ES-I3 (cell line): Measurements from ENCODE around the gene MPZL1.
A peak's percentile ranks its signal among the peaks of the same experiment; 100 is the strongest.
"Not testable (repeated sequence)": the region's sequence is repeated elsewhere in the genome, so short reads cannot be mapped to it uniquely, and the experiment has no call there.

Experiments used
- H3K36me3 ChIP-seq: 2 replicates; pipeline ENCODE4 v1.6.1; 2013; ENCODE audit warnings: mild to moderate bottlenecking, low read length, control low read depth, moderate library complexity; ENCODE audit not compliant: insufficient read depth
- H3K4me1 ChIP-seq: 2 replicates; pipeline ENCODE4 v1.6.1; 2013; ENCODE audit warnings: mild to moderate bottlenecking, control low read depth, low read length; ENCODE audit not compliant: insufficient read depth
- H3K9ac ChIP-seq: 2 replicates; pipeline ENCODE4 v1.6.1; 2013; ENCODE audit warnings: low read depth, mild to moderate bottlenecking, low read length, moderate library complexity
- H3K9me3 ChIP-seq: 2 replicates; pipeline ENCODE4 v1.6.1; 2013; ENCODE audit warnings: mild to moderate bottlenecking, low read length, moderate library complexity; ENCODE audit not compliant: control insufficient read depth, insufficient read depth

The MPZL1 gene

DNA sequence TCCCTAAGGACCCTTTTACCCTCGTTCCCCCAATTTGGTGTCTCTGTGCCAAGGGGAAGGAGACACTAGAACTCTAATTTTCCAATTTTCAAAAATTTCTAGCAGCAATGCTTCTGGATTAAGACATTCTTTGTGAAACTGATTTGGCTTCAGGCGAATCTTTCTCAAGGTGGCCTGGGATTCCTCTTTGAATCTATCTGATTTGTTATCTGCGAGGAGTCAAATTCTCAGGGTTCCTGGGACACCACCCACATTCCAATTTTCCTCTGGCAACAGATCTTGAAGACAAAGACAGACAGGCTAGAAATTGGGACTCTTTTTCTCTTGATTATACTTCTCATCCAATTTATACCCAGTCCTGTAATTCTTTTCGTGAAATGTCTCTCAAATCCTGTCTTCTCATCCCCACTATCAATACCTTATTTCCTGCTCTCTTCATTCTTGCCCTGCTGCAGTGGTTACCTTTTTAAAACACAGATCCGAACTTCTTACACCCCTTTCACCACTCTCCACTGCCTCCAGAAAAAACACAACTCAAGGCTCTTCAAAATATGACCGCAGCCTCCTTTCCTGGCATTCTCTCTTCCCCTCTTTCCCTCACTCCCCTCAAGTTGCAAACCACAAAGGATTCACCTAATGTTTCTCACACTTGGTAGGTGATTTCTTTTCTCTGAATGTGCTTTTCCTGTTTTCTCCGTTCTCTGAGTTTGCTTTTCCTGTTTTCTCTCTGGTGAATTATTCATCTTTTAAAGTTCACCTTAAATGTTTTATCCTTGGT is 2.7 kb upstream of the MPZL1 start:
- no peaks in the 10 kb centered on the region for H3K9me3 ChIP-seq
- H3K36me3 ChIP-seq = no peaks in the 10 kb centered on the region
- H3K9ac ChIP-seq = peak overlapping the region; percentile 14; the same call in 1 of the 2 replicates
- peaks cover 29% of the 10 kb centered on the region for H3K4me1 ChIP-seq

DNA sequence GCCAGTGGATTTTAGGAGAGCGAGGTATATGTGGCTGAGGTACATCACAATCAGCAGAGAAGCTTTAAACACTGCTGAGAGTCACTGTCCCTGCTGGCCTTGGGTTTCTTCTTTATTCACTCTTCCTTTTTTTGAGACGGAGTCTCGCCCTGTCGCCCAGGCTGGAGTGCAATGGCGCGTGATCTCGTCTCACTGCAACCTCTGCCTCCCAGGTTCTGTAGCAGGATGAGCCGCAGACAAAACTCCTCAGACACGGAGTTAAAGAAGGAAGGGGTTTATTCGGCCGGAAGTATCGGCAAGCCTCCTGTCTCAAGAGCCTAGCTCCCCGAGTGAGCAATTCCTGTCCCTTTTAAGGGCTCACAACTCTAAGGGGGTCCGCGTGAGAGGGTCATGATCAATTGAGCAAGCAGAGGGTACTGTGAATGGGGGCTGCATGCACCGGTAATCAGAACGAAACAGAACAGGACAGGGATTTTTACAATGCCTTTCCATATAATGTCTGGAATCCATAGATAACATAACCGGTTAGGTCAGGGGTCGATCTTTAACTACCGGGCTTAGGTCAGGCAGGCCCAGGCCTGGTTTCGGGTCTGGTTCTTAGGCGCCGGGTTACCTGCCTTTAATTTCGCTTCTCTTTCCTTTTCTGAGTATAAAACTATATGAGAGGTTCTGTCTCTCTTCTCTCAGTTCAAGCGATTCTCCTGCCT is 1.9 kb upstream of the MPZL1 start:
- H3K9me3 ChIP-seq, H3K36me3 ChIP-seq: not testable (repeated sequence)
- Histone ChIP-seq H3K9ac (peak overlapping the region; percentile 14; the same call in 1 of the 2 replicates), H3K4me1 (peaks cover 30% of the 10 kb centered on the region)

DNA sequence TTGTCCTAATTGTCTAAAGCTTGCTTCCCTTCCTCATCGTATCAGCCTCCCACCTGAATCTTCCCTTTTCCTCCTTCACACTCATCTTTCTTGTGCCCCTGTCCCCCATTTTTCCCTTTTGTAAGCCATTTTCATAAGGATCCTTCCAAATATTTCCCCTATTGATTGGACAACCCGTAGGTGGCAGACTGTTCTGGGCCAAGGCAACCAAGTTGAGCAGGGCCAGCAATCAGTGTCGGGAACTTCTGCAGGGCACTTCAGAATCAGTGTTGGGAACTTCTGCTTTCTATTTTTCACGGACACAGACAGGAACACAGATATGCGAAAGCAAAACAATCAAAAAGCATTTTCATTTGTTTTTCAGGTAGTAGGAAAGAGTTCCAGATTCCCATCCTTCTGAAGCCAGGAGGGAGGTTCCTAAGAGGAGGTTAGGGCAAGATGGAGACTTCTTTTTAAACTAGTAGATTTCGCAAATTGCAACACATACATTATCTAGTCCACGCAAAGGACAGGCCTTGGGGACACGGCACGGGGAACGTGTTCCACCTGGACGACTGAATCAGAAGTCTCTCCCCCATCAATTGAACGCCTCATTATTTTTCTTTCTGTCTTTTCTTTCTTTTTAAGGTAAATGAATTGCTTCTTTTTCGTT is 691 bp upstream of the MPZL1 start:
- Histone ChIP-seq H3K4me1 (peaks cover 30% of the 10 kb centered on the region), H3K9me3 (no peaks in the 10 kb centered on the region), H3K9ac (peak overlapping the region; percentile 76), H3K36me3 (no peaks in the 10 kb centered on the region)

DNA sequence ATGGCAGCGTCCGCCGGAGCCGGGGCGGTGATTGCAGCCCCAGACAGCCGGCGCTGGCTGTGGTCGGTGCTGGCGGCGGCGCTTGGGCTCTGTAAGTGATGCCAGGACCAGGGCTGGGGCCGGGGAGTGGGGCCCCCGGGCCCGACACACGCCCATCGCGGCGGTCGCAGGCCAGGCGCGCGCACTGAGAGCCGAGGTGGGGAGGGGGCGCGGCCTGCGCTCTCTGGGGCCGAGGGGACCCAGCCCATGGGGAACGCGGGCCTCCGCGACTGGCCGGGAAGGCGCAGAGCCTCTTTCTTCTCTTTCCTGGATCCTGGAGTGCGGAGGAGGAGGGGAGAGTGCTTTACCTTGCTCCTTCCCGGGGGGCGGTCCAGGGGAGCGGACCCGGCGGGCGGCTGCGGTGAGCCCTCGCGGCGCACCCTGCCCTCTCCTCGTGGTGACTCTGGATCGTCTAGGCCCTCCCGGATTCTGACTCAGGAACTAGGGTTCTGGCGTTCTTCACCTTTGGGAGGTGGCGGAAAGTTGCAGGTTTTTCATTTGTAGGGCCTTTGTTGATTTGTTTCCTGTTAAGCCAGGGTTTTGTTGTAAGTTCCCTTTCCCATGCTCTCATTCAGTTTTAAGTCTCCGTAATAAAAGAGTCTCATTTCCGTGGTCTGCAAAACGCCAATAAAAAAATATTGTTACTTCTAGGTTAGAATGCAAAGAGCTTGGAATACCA is 529 bp downstream of the MPZL1 start:
- Histone ChIP-seq H3K9me3 (no peaks in the 10 kb centered on the region), H3K36me3 (no peaks in the 10 kb centered on the region), H3K9ac (peak overlapping the region; percentile 76), H3K4me1 (peaks cover 27% of the 10 kb centered on the region)

DNA sequence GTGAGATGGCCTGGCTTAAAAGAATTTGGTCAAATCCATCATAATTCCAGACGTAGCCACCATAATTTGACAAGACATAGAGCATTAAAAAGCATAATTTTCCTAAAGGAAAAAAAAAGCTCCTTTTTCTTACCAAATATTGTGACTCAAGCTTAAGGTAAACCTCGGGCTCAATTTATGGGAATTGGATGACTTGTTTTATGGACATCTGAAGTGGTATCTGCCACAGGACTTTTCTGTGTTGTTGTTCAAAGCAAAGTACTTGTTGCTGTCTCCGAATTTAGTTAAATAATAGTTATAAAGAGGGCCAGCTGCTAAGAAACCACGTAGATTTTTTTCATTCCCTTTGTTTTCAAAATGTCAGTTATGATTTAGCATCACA is 1.1 kb downstream of the MPZL1 start:
- Histone ChIP-seq H3K4me1 (peaks cover 27% of the 10 kb centered on the region), H3K9me3 (no peaks in the 10 kb centered on the region), H3K36me3 (no peaks in the 10 kb centered on the region), H3K9ac (peak overlapping the region; percentile 76)

DNA sequence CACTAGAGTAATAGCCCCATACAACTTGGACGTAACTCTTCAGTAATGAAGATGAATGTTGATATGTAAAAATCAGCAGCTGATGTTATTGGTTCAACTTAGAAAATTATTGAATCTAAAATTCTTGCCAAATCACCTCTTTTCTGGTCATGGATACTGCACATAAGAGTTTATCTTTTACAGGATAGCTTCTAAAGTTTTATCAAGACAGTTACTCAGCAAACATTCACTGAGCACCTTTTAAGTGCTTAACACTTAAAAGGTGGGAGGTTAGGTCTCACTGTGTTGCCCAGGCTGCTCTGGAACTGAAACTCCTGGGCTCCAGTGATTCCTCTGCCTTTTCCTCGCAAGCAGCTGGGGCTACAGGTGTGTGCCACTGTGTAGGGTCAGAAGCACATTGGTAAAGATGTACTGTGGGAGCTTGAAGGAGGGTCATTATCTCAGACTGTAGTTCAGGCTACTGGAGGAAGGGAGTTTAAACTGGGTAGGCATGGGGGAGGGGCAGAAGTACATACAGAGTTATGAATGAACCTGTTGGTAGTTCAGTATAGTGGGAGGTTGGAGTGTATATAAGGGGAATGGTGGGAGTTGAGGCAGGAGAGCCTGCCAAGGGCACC is 2.0 kb downstream of the MPZL1 start:
- no peaks in the 10 kb centered on the region for H3K9me3 ChIP-seq
- H3K9ac ChIP-seq = peak overlapping the region; percentile 76; the same call in 1 of the 2 replicates
- no peaks in the 10 kb centered on the region for H3K36me3 ChIP-seq
- peaks cover 22% of the 10 kb centered on the region for H3K4me1 ChIP-seq

DNA sequence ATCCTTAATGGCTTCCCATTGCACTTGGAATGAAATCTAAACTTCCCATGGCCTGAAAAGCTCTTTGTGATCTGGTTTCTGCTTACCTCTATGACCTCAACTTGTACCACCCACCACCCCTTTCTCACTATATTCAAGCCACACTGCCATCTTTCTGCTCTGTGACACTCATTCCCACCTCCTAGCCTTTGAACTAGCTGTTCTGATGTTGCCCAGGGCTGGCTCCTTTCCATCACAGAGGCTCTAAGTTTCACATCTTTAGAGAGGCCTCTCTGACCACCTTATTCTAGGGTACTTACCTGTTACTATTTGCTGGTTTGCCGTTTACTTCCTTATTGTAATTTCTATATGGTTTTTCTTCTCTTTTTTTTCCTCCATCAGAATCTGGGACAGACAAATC is 4.2 kb downstream of the MPZL1 start:
- H3K36me3 ChIP-seq = no peaks in the 10 kb centered on the region

DNA sequence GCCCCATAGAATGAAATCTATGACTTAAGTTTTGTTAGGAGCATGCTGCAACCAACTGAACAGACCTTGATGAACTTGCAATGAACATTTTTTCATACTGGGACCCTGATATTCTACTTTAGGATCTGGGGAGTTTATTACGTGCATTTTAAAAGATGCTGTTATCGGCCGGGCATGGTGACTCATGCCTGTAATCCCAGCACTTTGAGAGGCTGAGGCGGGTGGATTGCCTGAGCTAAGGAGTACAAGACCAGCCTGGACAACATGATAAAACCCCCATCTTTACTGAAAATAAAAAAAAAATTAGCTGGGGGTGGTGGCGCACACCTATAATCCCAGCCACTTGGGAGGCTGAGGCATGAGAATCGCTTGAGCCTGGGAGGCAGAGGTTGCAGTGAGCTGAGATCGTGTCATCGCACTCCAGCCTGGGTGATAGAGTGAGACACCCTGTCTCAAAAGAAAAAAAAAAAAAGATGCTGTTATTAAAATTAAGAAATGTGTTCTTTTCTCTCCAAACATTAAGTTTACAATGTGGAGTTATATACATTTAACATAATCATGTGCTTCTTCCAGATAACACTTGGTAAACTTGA is 7.1 kb downstream of the MPZL1 start:
- H3K9me3 ChIP-seq = no peaks in the 10 kb centered on the region
- 0 out of 2 replicates have a peak, but pooled peaks cover 4% of the 10 kb centered on the region for H3K36me3 ChIP-seq
- peaks cover 2% of the 10 kb centered on the region for H3K4me1 ChIP-seq
- no peak overlapping the region for H3K9ac ChIP-seq

More for the DNA sequence above, 4.2 kb downstream of the MPZL1 start:
- H3K9ac ChIP-seq = no peak overlapping the region
- H3K4me1 ChIP-seq = peaks cover 13% of the 10 kb centered on the region
- H3K9me3 ChIP-seq = no peaks in the 10 kb centered on the region

DNA sequence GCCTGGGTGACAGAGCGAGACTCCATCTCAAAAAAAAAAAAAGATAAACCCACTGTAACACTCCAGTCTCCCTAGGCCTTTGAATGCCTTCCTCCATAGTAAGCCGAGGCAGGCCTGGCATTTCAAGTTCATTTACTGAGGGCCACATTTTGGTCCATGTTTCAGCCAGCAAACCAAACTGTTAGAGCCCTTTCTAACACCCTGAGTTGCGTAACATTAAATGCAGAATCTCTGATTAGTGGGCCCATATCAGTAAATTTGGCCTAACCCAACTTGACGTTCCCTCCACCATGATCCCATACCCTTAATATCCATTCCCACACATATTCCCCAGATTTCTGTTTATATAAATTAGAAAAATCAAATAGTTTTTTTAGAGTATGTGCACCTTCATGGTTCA is 12.4 kb downstream of the MPZL1 start:
- H3K4me1 ChIP-seq = no peaks in the 10 kb centered on the region

DNA sequence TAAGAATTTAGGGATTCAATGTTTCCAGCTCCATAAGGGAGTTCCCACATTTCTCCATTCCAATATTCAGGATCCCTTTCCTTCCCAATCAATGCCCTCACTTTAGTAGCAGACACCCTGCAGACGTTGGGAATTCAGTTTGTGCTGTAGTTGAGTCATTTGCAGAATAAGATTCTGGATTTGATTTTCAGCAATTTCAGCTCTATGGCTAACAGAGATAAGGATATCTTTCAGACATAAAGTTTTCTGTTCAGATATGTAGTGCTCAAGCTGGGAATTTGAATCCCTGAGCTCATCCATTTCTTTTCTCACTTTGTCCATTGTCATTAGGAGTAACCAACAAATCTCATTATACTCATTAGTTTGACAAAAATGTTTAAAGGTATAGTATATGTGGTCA is 13.1 kb downstream of the MPZL1 start:
- H3K9ac ChIP-seq = no peak overlapping the region
- peaks cover 4% of the 10 kb centered on the region; the same call in 1 of the 2 replicates for H3K4me1 ChIP-seq
- H3K36me3 ChIP-seq = 0 out of 2 replicates have a peak, but pooled peaks cover 4% of the 10 kb centered on the region
- 0 out of 2 replicates have a peak, but pooled peaks cover 3% of the 10 kb centered on the region for H3K9me3 ChIP-seq

More for the DNA sequence above, 12.4 kb downstream of the MPZL1 start:
- Histone ChIP-seq H3K36me3 (0 out of 2 replicates have a peak, but pooled peaks cover 4% of the 10 kb centered on the region), H3K9ac (no peak overlapping the region), H3K9me3 (0 out of 2 replicates have a peak, but pooled peaks cover 3% of the 10 kb centered on the region)

DNA sequence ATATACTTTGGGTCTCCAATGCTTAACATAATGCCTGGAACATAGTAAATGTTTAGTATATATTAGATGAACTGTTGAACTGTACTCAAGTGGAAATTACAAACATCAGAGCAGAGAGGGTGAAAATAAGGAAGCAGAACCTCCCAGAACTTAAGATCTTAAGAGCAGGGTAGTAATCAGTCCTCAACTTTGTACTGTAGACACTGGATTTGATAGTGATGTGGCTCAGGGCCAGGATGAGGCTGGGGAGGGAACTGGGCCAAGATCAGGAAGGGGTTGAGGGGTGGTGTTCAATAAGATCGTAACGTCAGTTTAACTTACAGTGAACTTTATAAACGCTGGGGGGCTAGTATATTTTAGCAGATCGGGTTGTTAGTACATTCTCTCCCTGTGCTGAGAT is 15.4 kb downstream of the MPZL1 start:
- H3K4me1 ChIP-seq = peaks cover 4% of the 10 kb centered on the region; the same call in 1 of the 2 replicates
- H3K9me3 ChIP-seq = 0 out of 2 replicates have a peak, but pooled peaks cover 3% of the 10 kb centered on the region
- 0 out of 2 replicates have a peak, but pooled peaks cover 4% of the 10 kb centered on the region for H3K36me3 ChIP-seq
- no peak overlapping the region for H3K9ac ChIP-seq

DNA sequence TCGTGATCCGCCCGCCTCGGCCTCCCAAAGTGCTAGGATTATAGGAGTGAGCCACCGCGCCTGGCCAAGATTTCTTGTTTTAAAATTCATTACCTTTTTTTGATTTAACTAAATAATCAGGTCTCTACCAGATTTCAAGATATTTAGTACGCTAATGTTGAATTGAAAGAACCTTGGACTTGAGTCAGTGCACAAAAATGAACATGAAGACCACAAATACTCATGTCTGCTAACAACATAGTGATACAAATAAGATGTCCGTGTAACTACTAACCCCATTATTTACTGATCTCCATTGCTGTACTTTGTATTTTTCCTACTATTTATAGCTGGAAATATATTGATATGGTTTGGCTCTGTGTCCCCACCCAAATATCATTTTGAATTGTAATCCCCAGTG is 16.4 kb downstream of the MPZL1 start:
- H3K9me3 ChIP-seq = 0 out of 2 replicates have a peak, but pooled peaks cover 3% of the 10 kb centered on the region
- H3K36me3 ChIP-seq = 0 out of 2 replicates have a peak, but pooled peaks cover under 1% of the 10 kb centered on the region
- peaks cover 4% of the 10 kb centered on the region; the same call in 1 of the 2 replicates for H3K4me1 ChIP-seq
- no peak overlapping the region for H3K9ac ChIP-seq

DNA sequence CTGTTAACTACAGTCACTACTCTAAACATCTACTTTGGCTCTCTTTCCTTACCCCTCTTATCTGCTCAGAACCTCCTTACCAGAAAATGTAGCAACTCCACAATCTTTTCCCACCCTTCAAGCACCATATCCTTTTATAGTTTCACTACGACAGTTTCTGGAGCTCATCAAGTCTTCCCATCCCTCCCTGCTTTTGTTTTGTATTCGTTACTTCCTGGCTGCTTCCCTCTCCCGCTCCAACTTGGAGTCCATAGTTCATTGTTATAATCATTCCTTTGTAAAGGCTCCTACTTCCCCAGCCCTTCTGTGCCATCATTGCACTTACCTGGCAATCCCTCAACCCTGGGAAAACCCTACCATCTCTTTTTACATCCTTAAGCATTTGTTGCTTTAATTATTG is 18.0 kb downstream of the MPZL1 start:
- no peaks in the 10 kb centered on the region for H3K36me3 ChIP-seq

More for the DNA sequence above, 18.0 kb downstream of the MPZL1 start:
- no peak overlapping the region for H3K9ac ChIP-seq
- peaks cover 4% of the 10 kb centered on the region; the same call in 1 of the 2 replicates for H3K4me1 ChIP-seq
- 0 out of 2 replicates have a peak, but pooled peaks cover 3% of the 10 kb centered on the region for H3K9me3 ChIP-seq
